ENCODE results near the gene NFATC2.

- no peak for TF ChIP-seq EZH2 (IDR thresholded peaks at IDR 0.05; ENCODE audit: low read depth)
- TF ChIP-seq, protein P1, sequence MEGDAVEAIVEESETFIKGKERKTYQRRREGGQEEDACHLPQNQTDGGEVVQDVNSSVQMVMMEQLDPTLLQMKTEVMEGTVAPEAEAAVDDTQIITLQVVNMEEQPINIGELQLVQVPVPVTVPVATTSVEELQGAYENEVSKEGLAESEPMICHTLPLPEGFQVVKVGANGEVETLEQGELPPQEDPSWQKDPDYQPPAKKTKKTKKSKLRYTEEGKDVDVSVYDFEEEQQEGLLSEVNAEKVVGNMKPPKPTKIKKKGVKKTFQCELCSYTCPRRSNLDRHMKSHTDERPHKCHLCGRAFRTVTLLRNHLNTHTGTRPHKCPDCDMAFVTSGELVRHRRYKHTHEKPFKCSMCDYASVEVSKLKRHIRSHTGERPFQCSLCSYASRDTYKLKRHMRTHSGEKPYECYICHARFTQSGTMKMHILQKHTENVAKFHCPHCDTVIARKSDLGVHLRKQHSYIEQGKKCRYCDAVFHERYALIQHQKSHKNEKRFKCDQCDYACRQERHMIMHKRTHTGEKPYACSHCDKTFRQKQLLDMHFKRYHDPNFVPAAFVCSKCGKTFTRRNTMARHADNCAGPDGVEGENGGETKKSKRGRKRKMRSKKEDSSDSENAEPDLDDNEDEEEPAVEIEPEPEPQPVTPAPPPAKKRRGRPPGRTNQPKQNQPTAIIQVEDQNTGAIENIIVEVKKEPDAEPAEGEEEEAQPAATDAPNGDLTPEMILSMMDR (conservative IDR thresholded peaks at IDR 0.05), result no peak
Observed at GRCh38 chr20:51495291-51495690, 47.2 kb downstream of the NFATC2 start.

All from PC-9 (cell line).